A549 (cell line): ENCODE data around the gene CITED4. TPM values are rescaled to one million over a fixed set of nuclear protein-coding genes. Genes with fewer than 3 reads are reported as not detected.

Experiments used
- ATAC-seq, 2 experiments: fragments of 200-7000 bp in 1 of 2; fragments of >200 bp in 1 of 2; cut with Nextera tagmentation in 1 of 2; cut with Tn5 transposase in 1 of 2; 3 replicates each; pipeline versions ENCODE4 v1.8.0 to v1.9.1; 2018 to 2020; ENCODE audit warnings: mild to moderate bottlenecking in 1 of 2, moderate library complexity in 1 of 2
- CTCF ChIA-PET: fragments of 300-600 bp; sonication (Branson Sonifier 250); formaldehyde crosslinking; extraction: SDS; loops from one replicate; lab custom pipeline; 2021; ENCODE audit warnings: antibody characterized with exemption, inconsistent platforms; lab: Yijun Ruan, JAX
- POLR2A ChIA-PET: fragments of 350-600 bp; formaldehyde crosslinking; extraction: SDS; loops from one replicate; lab custom pipeline; 2021; ENCODE audit warnings: antibody characterized with exemption, inconsistent platforms; lab: Yijun Ruan, JAX
- DNase-seq, 2 experiments: peaks; one replicate each; pipeline versions ENCODE4 v3.0.0 to v3.0.0-alpha.2; 2011 to 2016; ENCODE audit warnings: low read depth in 1 of 2, low spot score in 1 of 2
- FAIRE-seq: peaks from 2 replicates; lab custom pipeline; 2011; peaks lifted over from hg19 to GRCh38; lab: Jason Lieb, UNC
- H3K27ac ChIP-seq, 2 experiments: fragments of >200 bp; sonication (Bioruptor Twin); formaldehyde crosslinking; 3 replicates each; pipeline ENCODE4 v1.5.1; 2016 to 2017
- H3K4me1 ChIP-seq: fragments of >200 bp; sonication (Bioruptor Twin); formaldehyde crosslinking; 3 replicates; pipeline ENCODE4 v1.6.1; 2016
- H3K4me2 ChIP-seq: fragments of >200 bp; sonication (Bioruptor Twin); formaldehyde crosslinking; 3 replicates; pipeline ENCODE4 v1.6.1; 2016
- H3K4me3 ChIP-seq: fragments of >200 bp; sonication (Bioruptor Twin); formaldehyde crosslinking; 3 replicates; pipeline ENCODE4 v1.5.1; 2016
- H3K9me3 ChIP-seq: fragments of >200 bp; sonication (Bioruptor Twin); formaldehyde crosslinking; 3 replicates; pipeline ENCODE4 v1.6.1; 2016
- BHLHE40 ChIP-seq: IDR thresholded peaks from 2 replicates; pipeline ENCODE4 v1.6.1; 2012; ENCODE audit warnings: low read depth, low read length, inconsistent platforms
- CBX2 ChIP-seq: fragments of 200-600 bp; sonication (generic); IDR thresholded peaks from 2 replicates; pipeline ENCODE4 v1.6.1; 2016; ENCODE audit warnings: low read depth, mild to moderate bottlenecking, borderline replicate concordance
- CBX8 ChIP-seq: fragments of 200-600 bp; sonication (generic); IDR thresholded peaks from 2 replicates; pipeline ENCODE4 v1.6.1; 2016
- CHD2 ChIP-seq: fragments of 150-350 bp; IDR thresholded peaks from 2 replicates; pipeline ENCODE4 v1.6.1; 2014; ENCODE audit warnings: low read length; ENCODE audit not compliant: partially characterized antibody
- EP300 ChIP-seq, 2 experiments: fragments of >200 bp; sonication (Bioruptor Twin); formaldehyde crosslinking; IDR thresholded peaks; 2 replicates in 1 of 2; 3 replicates in 1 of 2; pipeline ENCODE4 v1.6.1; 2016 to 2017
- FOSL2 ChIP-seq, 2 experiments: fragments of 450-650 bp in 1 of 2; fragments of >200 bp in 1 of 2; sonication (Bioruptor Twin) in 1 of 2; formaldehyde crosslinking; IDR thresholded peaks; 2 replicates each; pipeline versions ENCODE4 v1.5.0 to v1.6.1; 2016 to 2020; ENCODE audit warnings: mild to moderate bottlenecking in 1 of 2, moderate library complexity in 1 of 2
- FOXS1 ChIP-seq: fragments of 250-450 bp; sonication (Bioruptor Pico); IDR thresholded peaks from 2 replicates; pipeline ENCODE4 v1.5.0; 2020; ENCODE audit warnings: mild to moderate bottlenecking, moderate library complexity
- GATA3 ChIP-seq: IDR thresholded peaks from 2 replicates; pipeline ENCODE4 v1.6.1; 2012; ENCODE audit warnings: borderline replicate concordance
- HES2 ChIP-seq: fragments of >200 bp; sonication (Bioruptor Twin); formaldehyde crosslinking; IDR thresholded peaks from 2 replicates; pipeline ENCODE4 v1.6.1; 2016
- HEYL ChIP-seq: fragments of 250-450 bp; sonication (Bioruptor Pico); IDR thresholded peaks from 2 replicates; pipeline ENCODE4 v1.8.0; 2021; ENCODE audit warnings: mild to moderate bottlenecking, moderate library complexity
- HOXA7 ChIP-seq: fragments of 250-450 bp; sonication (Bioruptor Pico); IDR thresholded peaks from 2 replicates; pipeline ENCODE4 v1.5.0; 2020; ENCODE audit warnings: mild to moderate bottlenecking, moderate library complexity
- HOXB13 ChIP-seq: fragments of 250-450 bp; sonication (Bioruptor Pico); IDR thresholded peaks from 2 replicates; pipeline ENCODE4 v1.5.0; 2020; ENCODE audit warnings: low read depth, mild to moderate bottlenecking, moderate library complexity
- JUN ChIP-seq, 2 experiments: fragments of >200 bp; sonication (Bioruptor Twin); formaldehyde crosslinking; IDR thresholded peaks; 2 replicates in 1 of 2; 3 replicates in 1 of 2; pipeline ENCODE4 v1.6.1; 2016 to 2017
- JUNB ChIP-seq: fragments of >200 bp; sonication (Bioruptor Twin); formaldehyde crosslinking; IDR thresholded peaks from 2 replicates; pipeline ENCODE4 v1.6.1; 2016
- MAX ChIP-seq: IDR thresholded peaks from 2 replicates; pipeline ENCODE4 v1.6.1; 2012
- MAZ ChIP-seq: fragments of 150-350 bp; IDR thresholded peaks from 2 replicates; pipeline ENCODE4 v1.6.1; 2014; ENCODE audit warnings: antibody characterized with exemption, low read depth, low read length, borderline replicate concordance
- NPAS2 ChIP-seq: fragments of 250-450 bp; sonication (Bioruptor Pico); IDR thresholded peaks from 2 replicates; pipeline ENCODE4 v1.8.0; 2022; ENCODE audit warnings: mild to moderate bottlenecking, moderate library complexity, borderline replicate concordance
- PBX3 ChIP-seq: IDR thresholded peaks from 2 replicates; pipeline ENCODE4 v1.6.1; 2012
- RCOR1 ChIP-seq: fragments of 150-350 bp; IDR thresholded peaks from 2 replicates; pipeline ENCODE4 v1.6.1; 2014; ENCODE audit warnings: antibody characterized with exemption, low read length, low read depth
- RNF2 ChIP-seq: fragments of 200-600 bp; sonication (generic); IDR thresholded peaks from 2 replicates; pipeline ENCODE4 v1.6.1; 2016; ENCODE audit warnings: low read depth, mild to moderate bottlenecking, antibody characterized with exemption, moderate library complexity, borderline replicate concordance
- SREBF2 ChIP-seq: fragments of 450-650 bp; IDR thresholded peaks from 2 replicates; pipeline ENCODE4 v1.6.1; 2014; ENCODE audit warnings: mild to moderate bottlenecking, moderate library complexity
- TFCP2L1 ChIP-seq: fragments of 250-450 bp; sonication (Bioruptor Pico); IDR thresholded peaks from 2 replicates; pipeline ENCODE4 v1.5.0; 2021; ENCODE audit warnings: mild to moderate bottlenecking
- TP53 ChIP-seq: fragments of 250-450 bp; sonication (Bioruptor Pico); IDR thresholded peaks from 2 replicates; pipeline ENCODE4 v1.5.0; 2021; ENCODE audit warnings: mild to moderate bottlenecking, moderate library complexity
- ZFP36 ChIP-seq: fragments of 450-650 bp; IDR thresholded peaks from 2 replicates; pipeline ENCODE4 v1.6.1; 2014; ENCODE audit warnings: borderline replicate concordance; ENCODE audit not compliant: partially characterized antibody
- ZNF302 ChIP-seq: fragments of 250-450 bp; sonication (Bioruptor Pico); IDR thresholded peaks from 2 replicates; pipeline ENCODE4 v1.9.0; 2021; ENCODE audit warnings: inconsistent platforms, mild to moderate bottlenecking, moderate library complexity
- WGBS: methylation state at CpG from one replicate; pipeline ENCODE4 v1.1.6; 2017; ENCODE audit errors: missing lambda C conversion rate; 5-methylcytosine and 5-hydroxymethylcytosine counted together
- polyA plus RNA-seq, 4 experiments: library from polyadenylated mRNA; depleted of rRNA in 3 of 4; stranded (reverse); fragments of >200 nt; fragmentation: RNase III in 1 of 4; extraction: RNeasy Plus Mini Kit Qiagen cat#74134 plus additional on column Dnase treatment in 1 of 4; gene quantifications; 2 replicates in 3 of 4; 3 replicates in 1 of 4; pipeline ENCODE4 v1.2.3, GENCODE V29; 2011 to 2017

The CITED4 gene
- polyA plus RNA-seq, 2 of the 4 experiments (the other 2 are of a cell fraction) = 7.1 to 32.2 TPM

- H3K9me3 ChIP-seq = no peaks in the 10 kb centered on the region
- CTCF ChIA-PET = interaction anchor here (0.6 to 2.6 kb wide), 4 partner anchors 9 to 387 kb away, joined by 3 to 7 read pairs (median 6); no protein-coding TSS in a partner anchor
Observed at GRCh38 chr1:40841602-40842001, 20.6 kb downstream of the CITED4 start.

GRCh38 chr1:40840526-40841323, 21.4 kb downstream of the CITED4 start:
- ATAC-seq (no peak), FAIRE-seq (no peak), DNase-seq (no peak)
- CTCF ChIA-PET = interaction anchor here (1.7 kb wide), 1 partner anchor 112 kb away, joined by 4 read pairs; no protein-coding TSS in a partner anchor
- H3K4me1 ChIP-seq = no peaks in the 10 kb centered on the region
- TF ChIP-seq ZNF302 (no peak), HEYL (CRISPR knock-in tag) (no peak), CBX2 (no peak), PBX3 (no peak), HOXB13 (CRISPR knock-in tag) (no peak), HES2 (no peak), TP53 (CRISPR knock-in tag) (no peak), ZFP36 (no peak), NPAS2 (no peak), CHD2 (no peak), SREBF2 (no peak), GATA3 (no peak), BHLHE40 (no peak), JUNB (no peak), FOSL2 (IDR thresholded peaks at IDR 0.05) (no peak), FOSL2 (CRISPR knock-in tag; IDR thresholded peaks at IDR 0.05) (no peak), JUN (IDR thresholded peaks at IDR 0.05) (no peak), HOXA7 (CRISPR knock-in tag) (no peak), EP300 (IDR thresholded peaks at IDR 0.05) (no peak), TFCP2L1 (CRISPR knock-in tag) (no peak), RNF2 (no peak)
- POLR2A ChIA-PET = no interaction called here
- WGBS = 58% methylated on average over 6 of the region's 6 CpGs
- no peak overlapping the region for H3K4me3 ChIP-seq
- no peaks in the 10 kb centered on the region for H3K9me3 ChIP-seq
- no peak overlapping the region for H3K27ac ChIP-seq
- no peak overlapping the region for H3K4me2 ChIP-seq

More at GRCh38 chr1:40841602-40842001, 20.6 kb downstream of the CITED4 start:
- FAIRE-seq = no peak
- POLR2A ChIA-PET = no interaction called here
- Histone ChIP-seq H3K4me2 (no peak overlapping the region), H3K27ac (no peak overlapping the region)
- TF ChIP-seq RCOR1 = no peak
- no peak for TF ChIP-seq MAZ
- TF ChIP-seq FOXS1 (CRISPR knock-in tag) = no peak
- no peak for TF ChIP-seq MAX
- no peak for TF ChIP-seq CBX8
- TF ChIP-seq, all 56 proteins: peak for 0
- 91% methylated on average over 7 of the region's 7 CpGs for WGBS
- ATAC-seq (no peak), DNase-seq (no peak)
- no peak overlapping the region for H3K4me3 ChIP-seq
- H3K4me1 ChIP-seq = no peaks in the 10 kb centered on the region
